HG02759 (cell line): ENCODE results near the gene INPP4A.

Experiments used
- ATAC-seq: cut with Tn5 transposase; IDR thresholded peaks from one replicate; pipeline ENCODE4 v1.9.1; 2021; ENCODE audit warnings: mild to moderate bottlenecking, moderate library complexity; ENCODE audit not compliant: unreplicated experiment

INPP4A gene

GRCh38 chr2:98489486-98489885, 44.8 kb downstream of the INPP4A start:
- no peak for ATAC-seq

DNA sequence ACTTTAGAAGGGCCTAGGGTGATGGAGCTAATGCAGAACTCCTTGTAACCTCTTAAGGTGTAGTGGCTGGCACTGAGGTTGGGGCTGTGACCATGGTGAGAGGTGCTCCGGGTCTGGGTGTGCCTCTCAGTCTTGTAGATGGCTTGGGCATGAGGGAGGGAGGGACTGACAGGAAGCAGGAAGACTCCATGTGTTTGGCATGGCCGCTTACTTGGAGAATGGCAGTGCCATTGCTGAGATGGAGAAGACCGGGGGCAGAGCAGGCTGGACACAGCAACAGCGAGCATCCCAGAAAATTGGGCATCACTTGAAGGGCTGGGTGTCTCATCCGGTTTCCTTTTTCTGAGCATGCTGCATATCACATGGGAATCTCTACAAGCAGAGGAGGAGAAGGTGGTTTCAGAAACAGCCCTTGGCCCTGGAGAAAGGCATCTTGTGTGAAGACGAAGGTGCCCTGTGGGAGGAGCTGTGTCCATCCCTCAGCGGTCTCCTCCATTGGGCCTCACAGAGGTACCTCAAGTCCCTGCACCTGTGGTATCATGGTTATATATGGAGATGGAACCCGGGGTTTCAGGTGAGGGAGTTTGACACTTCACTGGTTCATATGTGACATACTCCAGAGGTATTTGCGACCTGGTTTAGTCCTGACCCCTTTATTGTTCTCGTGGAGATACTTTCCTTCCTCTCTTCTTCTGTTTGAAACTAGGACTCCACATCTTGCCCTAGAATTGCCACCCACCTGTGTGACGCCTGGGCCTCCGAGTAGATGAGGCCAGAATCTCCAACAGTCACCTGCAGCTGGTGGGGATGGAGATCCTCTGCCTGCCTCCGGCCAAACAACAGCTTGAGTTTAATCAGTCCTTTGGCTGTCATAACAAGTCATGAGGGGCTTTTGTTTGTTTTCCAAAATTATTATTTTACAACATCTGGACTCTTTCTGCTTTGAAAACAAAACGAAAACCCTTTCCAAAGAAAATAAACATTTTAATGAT, 45.6 kb downstream of the INPP4A start:
- ATAC-seq = no peak

DNA sequence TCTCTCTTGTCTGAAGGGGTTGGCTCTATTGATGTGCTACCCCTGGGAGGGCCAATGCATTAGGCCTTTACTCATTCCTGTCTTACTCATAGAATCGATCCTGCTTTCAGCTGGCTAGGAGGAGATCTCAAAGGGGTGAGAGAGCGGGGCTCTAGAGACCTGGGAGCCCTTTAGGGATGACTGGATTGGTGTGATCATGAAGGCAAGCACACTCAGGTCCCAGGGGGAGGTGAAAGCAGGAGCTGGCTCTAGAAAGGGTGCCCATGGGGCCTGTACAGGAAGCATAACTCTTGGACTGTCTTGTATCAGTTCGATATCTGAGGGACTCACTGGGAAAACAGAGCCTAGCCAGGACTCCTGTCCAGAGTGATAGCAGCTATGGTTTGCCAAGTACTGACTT, 47.8 kb downstream of the INPP4A start:
- no peak for ATAC-seq

DNA sequence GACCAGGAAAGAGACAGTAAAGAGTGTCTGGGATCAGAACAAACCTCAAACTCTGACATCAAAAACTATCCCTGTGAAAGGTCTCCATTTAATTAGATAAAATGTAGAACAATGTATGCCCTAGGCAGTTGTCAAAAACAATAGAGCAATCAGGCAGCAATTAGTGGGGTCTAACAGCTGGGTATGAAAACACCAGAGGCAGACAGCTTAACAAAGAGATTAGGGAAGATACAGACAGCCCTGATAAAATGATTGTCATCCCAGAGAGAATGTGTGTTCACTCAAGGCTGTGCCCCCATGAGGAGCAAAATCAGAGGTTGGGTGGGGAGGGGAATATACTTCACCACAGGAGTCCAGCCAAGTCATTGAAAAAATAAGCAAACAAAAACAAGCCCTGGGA, 50.0 kb downstream of the INPP4A start:
- no peak for ATAC-seq

DNA sequence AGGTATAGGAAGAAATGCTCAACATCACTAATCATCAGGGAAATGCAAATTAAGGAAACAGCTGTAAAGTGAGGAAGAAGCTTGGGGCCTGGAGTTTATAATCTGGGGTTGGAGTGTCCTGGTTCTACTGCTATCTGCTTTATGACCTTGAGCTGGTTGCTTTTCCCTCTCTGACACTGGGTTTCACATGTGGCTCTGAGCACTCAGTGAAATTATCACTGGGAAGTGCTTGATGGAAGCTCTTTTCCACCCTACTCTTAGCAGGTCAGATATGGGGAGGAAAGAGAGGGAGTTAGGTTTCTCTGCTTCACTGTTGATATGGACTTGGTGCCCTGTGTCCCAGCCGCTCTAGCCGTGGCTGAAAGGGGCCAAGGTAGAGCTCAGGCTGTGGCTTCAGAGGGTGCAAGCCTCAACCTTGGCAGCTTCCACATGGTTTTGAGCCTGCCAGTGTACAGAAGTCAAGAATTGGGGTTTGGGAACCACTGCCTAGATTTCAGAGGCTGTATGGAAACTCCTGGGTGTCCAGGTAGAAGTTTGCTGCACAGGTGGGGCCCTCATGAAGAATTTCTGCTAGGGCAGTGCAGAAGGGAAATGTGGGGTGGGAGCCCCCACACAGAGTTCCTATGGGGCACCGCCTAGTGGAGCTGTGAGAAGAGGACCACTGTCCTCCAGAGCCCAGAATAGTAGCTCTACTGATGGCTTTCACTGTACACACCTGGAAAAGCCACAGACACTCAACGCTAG, 52.3 kb downstream of the INPP4A start:
- no peak for ATAC-seq

DNA sequence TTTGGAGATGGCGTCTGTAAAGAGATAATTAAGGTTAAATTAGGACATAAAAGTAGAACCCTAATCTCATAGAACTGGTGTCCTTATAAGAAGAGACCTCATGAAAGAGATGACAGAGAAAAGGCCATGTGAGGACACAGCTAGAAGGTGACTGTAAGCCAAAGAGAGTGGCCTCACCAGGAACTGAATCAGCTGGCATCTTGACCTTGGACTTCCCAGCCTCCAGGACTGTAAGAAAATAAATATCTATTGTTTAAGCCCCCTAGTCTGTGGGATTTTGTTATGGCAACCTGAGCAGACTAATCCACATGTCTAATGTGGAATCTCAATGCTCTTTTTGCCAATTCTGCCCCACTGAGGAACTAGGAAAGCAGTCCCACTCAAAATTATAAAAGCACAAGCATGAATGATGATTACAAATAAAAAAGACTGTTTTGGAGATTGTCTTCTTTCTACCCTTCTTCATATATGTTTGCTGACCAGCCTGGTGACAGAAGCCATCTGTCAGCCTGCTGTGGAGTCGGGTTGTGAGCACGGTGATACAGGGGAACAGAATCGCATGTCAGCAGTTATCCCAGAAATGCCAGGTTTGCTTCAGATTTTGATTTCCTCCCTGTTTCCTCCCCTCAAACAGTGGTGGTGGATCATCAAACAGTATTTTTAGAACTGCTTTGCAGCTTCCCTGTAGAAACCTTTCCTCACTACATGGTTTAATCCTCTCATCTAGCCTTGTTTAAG, 54.2 kb downstream of the INPP4A start:
- no peak for ATAC-seq

DNA sequence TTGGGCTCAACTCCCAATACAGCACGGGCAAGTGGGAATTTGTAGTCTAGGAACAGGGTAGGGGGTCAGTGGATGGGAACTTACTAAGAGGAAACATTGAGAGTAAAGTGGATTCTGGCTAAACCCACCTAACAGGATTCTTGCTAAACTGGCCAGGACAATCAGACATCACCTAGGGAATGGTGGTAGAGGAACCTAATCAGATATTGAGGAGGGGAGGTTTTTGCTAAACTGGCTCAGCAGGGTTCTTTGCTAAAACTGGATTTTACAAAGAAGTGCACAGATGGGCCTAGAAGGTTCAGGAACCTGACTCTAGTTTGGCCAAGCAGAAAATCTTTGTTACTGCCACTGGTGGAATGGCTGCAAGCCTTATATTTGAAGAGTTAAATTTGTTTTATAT, 55.9 kb downstream of the INPP4A start:
- ATAC-seq = no peak

DNA sequence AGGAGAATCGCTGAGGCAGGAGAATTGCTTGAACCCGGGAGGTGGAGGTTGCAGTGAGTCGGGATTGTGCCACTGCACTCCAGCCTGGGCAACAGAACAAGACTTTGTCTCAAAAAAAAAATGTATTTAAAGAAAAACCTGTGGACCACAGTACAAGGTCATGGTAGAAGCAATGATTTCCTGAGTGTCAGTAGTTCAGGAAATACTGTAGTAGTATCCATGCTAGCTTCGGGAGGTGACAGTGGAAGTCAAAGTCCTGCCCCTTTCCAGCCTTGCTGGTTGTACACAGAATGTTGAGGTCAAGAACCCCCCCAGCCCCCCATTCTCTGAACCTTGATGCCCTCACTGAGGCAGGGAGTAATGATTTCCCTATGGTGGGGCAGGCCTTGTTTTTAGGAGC, 56.6 kb downstream of the INPP4A start:
- no peak for ATAC-seq

GRCh38 chr2:98501876-98502275, 57.2 kb downstream of the INPP4A start:
- ATAC-seq = no peak

DNA sequence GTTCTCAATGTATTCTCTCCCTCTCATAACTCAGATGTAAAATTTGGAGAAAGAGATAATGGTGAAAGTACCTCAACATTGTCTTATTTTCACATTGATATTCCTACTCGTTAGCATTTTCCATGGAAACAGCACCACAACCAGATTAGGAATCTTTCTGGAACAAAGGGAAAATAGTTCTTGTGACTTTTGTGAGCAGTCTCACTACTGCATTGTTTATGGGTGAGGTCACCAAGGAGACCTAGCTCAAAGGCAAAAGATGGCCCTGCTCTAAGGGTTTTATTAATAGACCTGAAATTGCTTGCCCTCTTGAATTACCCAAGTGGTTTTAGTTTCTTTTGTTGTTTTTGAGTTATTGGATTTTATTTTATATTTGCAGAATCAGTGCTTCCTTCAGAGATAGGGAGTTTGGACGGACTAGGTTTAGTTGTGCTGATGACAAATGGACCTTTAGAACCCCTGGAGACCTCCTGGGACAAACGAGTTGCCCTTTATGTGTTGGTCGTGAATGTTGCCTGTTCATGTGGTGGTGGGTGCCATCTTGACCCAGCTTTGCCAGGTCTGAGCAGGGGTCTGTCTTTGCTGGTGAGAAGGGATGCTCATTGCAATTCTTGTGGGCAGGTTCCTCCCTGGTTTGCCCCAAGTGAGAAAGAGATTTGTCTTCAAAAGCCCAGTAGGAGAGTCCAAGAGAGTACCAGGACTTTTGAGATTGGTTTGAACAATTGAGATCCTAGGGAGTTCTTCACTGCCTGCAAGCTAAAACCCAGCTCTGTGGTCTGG, 58.1 kb downstream of the INPP4A start:
- no peak for ATAC-seq

DNA sequence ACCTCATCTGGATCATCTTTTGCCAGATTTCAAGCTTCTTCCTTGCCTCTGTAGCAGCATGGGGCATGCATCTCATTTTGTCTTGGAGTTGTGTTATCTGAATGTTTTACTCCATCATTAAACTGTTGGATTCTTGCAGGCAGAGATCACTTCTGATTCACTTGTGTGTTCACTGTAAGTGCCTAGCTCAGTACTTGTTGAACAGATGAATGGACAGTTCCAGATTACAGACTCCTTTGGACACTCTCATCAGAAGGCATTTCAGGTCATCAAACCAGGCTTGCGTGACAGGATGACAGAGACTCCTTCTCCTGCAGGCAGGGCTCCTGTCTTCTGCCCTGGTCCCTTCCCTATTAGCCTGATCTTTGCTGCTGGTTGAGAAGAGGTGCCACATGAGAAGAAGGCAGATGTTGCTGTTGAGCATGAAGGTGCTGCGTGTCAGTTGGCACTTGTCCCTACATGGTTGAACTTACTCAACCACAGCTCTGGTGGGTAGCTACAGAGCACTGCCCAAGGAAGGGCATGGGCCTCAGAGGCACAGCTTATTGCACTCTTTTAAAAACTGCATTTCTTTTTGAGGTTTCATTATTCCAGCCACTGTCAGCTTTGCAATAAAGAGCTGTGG, 58.9 kb downstream of the INPP4A start:
- no peak for ATAC-seq

GRCh38 chr2:98504381-98505109, 59.9 kb downstream of the INPP4A start:
- no peak for ATAC-seq

DNA sequence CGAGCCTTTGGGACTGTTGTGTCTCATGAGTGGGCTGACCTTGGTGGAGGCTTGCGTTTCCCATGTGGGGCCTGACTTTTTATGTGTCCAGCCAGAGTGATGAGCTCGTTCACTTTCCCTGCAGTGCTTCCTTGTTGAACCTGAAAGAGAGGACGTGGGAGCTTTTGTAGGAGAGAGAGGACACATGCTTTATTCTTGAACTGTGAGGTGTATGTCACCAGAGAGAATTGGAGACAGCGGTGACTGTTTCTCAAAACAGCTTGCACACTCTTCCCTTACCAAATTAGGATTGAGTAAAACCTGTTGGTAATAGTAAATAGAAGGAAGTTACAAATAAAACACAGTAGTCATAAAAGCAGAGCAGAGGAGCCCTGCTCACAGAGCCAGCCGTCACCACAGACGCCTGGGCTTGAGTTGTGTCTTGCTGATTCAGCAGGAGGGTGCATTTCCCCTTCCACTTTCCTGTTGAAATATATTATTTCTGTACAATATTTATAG, 60.7 kb downstream of the INPP4A start:
- no peak for ATAC-seq

GRCh38 chr2:98505971-98506664, 61.5 kb downstream of the INPP4A start:
- no peak for ATAC-seq

DNA sequence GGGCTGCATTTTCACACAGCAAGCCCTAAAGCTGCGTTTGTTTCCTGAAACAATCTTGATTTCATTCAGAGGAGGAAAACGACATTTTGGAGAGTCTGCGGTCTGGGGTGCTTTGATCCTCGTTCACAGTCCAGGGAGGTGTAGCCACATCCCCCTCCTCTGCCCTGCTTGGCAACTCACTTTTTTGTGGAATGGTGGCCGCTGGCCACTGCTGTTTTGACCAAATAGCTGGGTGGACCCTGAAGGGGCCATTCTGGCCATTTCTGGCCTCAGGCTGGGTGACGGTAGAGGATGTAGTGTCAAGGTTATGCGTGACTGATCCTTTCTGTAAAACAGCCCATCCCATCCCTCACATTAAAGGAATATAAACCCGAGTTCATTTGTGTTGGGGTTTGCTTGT, 62.2 kb downstream of the INPP4A start:
- no peak for ATAC-seq

DNA sequence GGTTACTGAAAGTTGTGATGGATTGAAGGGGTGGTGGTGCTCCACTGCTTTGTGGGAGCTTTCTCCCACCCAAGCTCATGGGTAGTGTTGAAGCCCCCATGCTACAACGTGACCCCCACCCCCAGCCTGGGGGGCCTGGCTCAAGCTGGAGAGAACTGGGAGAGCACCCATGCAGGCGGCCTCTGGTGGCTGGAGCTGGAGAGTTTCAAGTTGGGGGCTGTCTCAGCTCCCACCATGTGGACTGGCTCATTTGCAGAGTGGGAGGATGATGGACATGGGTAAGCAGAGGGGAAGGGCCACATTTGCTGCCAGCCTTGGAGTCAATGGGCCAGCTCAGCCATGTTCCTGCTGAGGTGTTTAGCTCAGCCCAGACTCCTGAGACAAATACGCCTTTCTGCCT, 62.8 kb downstream of the INPP4A start:
- ATAC-seq = no peak

DNA sequence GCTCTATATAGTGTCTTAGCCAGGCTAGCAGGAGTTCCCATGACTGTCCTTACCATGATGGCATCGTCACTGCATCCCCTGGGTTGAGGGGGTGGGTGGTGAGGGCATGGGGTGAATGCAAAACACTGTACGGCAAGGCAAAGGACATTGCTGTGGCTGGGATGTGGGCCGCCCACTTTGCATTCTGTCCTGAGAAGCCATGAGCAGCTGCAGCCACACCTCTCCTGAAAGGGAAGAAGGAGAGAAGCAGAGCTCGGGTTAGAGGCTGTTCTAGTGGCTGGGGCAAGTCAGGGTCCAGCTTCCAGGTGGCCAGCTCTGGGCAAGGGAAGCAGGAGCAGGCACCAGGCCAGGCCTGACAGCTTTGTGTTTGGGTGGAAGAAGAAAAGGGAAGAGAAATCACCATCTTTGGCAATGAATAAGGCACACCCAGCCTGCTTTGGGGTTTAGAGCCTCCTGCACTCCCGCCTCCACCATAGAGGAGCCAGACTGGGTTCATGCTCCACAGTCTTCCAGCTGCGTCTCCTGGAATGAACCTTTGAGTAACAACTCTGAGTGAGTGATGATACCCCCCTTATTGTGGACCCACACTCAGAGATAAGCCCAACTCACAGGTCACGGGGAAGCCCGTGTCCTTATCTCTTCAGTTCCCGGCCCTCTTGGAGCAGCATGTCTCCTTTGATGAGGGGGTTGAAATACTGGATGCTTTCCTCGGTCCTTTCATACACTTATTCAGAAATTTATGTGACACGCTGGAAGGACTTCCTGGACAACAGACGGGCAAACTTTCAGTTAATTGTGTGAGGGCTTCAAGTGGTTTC, 63.4 kb downstream of the INPP4A start:
- ATAC-seq = no peak

DNA sequence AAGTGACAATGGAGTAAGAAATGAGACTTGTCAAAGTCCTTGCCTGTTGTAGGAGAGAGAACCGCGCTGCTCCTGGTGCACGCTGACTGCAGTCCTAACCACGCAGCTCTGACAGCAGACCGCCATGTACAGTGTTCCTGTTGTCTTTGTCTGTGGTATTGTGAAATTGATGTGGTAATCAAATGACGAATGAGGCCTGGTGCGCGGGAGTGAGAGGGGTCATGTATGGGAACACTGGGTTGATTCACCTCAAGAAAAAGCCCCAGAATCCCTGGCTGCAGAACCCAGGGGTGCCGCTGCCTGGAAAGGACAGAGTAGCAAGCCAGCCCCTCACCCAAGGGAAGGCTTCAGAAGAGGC, 64.0 kb downstream of the INPP4A start:
- no peak for ATAC-seq
